HepG2 (cell line): ENCODE measurements around the gene TMEM141. TPM values are rescaled to one million over a fixed set of nuclear protein-coding genes. Genes with fewer than 3 reads are reported as not detected.
A peak's percentile ranks its signal among the peaks of the same experiment; 100 is the strongest.

Experiments
- ARNT2 ChIP-seq: sonication (generic); formaldehyde crosslinking; IDR thresholded peaks from 2 replicates; pipeline ENCODE4 v1.8.0; 2022; ENCODE audit warnings: mild to moderate bottlenecking, low read depth, missing genetic modification reagents, moderate library complexity
- CBX2 ChIP-seq, 2 experiments: fragments of 200-600 bp in 1 of 2; sonication (generic); formaldehyde crosslinking in 1 of 2; IDR thresholded peaks; 2 replicates each; pipeline versions ENCODE4 v1.7.0 to v1.8.1; 2018 to 2022; ENCODE audit warnings: low read depth in 2 of 2, low read length in 1 of 2, mild to moderate bottlenecking in 1 of 2, missing genetic modification reagents in 1 of 2
- FOXA3 ChIP-seq: IDR thresholded peaks from 2 replicates; pipeline ENCODE4 v1.6.1; 2016; ENCODE audit warnings: missing genetic modification reagents, missing compliant biosample characterization
- HMGXB4 ChIP-seq, 2 experiments: sonication (generic) in 1 of 2; formaldehyde crosslinking in 1 of 2; IDR thresholded peaks; 2 replicates each; pipeline versions ENCODE4 v1.4.0 to v1.6.1; 2018 to 2020; ENCODE audit warnings: missing genetic modification reagents in 2 of 2, borderline replicate concordance in 1 of 2, low read depth in 1 of 2, mild to moderate bottlenecking in 1 of 2, missing biosample characterization in 1 of 2
- KIAA2018 ChIP-seq: sonication (generic); formaldehyde crosslinking; IDR thresholded peaks from 2 replicates; pipeline ENCODE4 v1.5.0; 2020; ENCODE audit warnings: mild to moderate bottlenecking, missing genetic modification reagents, borderline replicate concordance
- MBD4 ChIP-seq: IDR thresholded peaks from 2 replicates; pipeline ENCODE4 v1.6.1; 2012; ENCODE audit warnings: low read length, inconsistent platforms, borderline replicate concordance
- THAP11 ChIP-seq: IDR thresholded peaks from 2 replicates; pipeline ENCODE4 v1.6.1; 2016; ENCODE audit warnings: missing biosample characterization, missing genetic modification reagents
- ZBTB1 ChIP-seq: sonication (generic); formaldehyde crosslinking; IDR thresholded peaks from 2 replicates; pipeline ENCODE4 v1.4.0; 2020; ENCODE audit warnings: missing genetic modification reagents, borderline replicate concordance
- ZNF362 ChIP-seq: sonication (generic); formaldehyde crosslinking; IDR thresholded peaks from 2 replicates; pipeline ENCODE4 v1.4.0; 2020; ENCODE audit warnings: missing genetic modification reagents, mild to moderate bottlenecking, borderline replicate concordance
- ZNF414 ChIP-seq: sonication (generic); formaldehyde crosslinking; IDR thresholded peaks from 2 replicates; pipeline ENCODE4 v1.5.0; 2020; ENCODE audit warnings: missing genetic modification reagents
- ZNF432 ChIP-seq: sonication (generic); formaldehyde crosslinking; IDR thresholded peaks from 2 replicates; pipeline ENCODE4 v1.5.0; 2020; ENCODE audit warnings: missing genetic modification reagents, mild to moderate bottlenecking, borderline replicate concordance
- ZNF563 ChIP-seq: sonication (generic); formaldehyde crosslinking; IDR thresholded peaks from 2 replicates; pipeline ENCODE4 v1.8.0; 2022; ENCODE audit warnings: mild to moderate bottlenecking, moderate library complexity, missing genetic modification reagents
- ZNF615 ChIP-seq: sonication (generic); formaldehyde crosslinking; IDR thresholded peaks from 2 replicates; pipeline ENCODE4 v1.5.0; 2020; ENCODE audit warnings: mild to moderate bottlenecking, missing genetic modification reagents, borderline replicate concordance
- ZNF713 ChIP-seq: sonication (generic); formaldehyde crosslinking; IDR thresholded peaks from 2 replicates; pipeline ENCODE4 v1.4.0; 2020; ENCODE audit warnings: mild to moderate bottlenecking, missing genetic modification reagents
- polyA plus RNA-seq, 8 experiments: library from polyadenylated mRNA; depleted of rRNA in 3 of 8; stranded (reverse) in 7 of 8; unstranded in 1 of 8; fragments of >200 nt; fragmentation: Illumina TruSeq in 4 of 8; extraction: Trizol in 4 of 8; gene quantifications; 2 replicates each; pipeline versions ENCODE4 v1.2.1 to v1.2.3, GENCODE V29; 2011 to 2016; ENCODE audit warnings: low read depth in 4 of 8, missing spikeins in 1 of 8, mixed read lengths in 1 of 8; ENCODE audit not compliant: insufficient read depth in 1 of 8
- total RNA-seq, 5 experiments: library from RNA; depleted of rRNA; stranded (reverse); fragments of >200 nt; fragmentation: Illumina TruSeq; extraction: Trizol; gene quantifications; 2 replicates each; pipeline ENCODE4 v1.2.3, GENCODE V29; 2016; ENCODE audit warnings: low read depth in 1 of 5

TMEM141 gene
- total and polyA plus RNA-seq, 2 of the 13 experiments (the other 11 are each of a cell fraction or from before 2014, with no cell fraction given): 81.0 to 202 TPM

- no peak for TF ChIP-seq KIAA2018 (CRISPR knock-in tag)
- no peak for TF ChIP-seq FOXA3 (CRISPR knock-in tag)
- TF ChIP-seq THAP11 (CRISPR knock-in tag): no peak
- TF ChIP-seq ZNF432 (CRISPR knock-in tag): no peak
- TF ChIP-seq ZNF713 (CRISPR knock-in tag): no peak
- TF ChIP-seq ZNF414 (CRISPR knock-in tag): no peak
- TF ChIP-seq ZNF615 (CRISPR knock-in tag): no peak
- TF ChIP-seq ZNF362 (CRISPR knock-in tag): no peak
- no peak; the same call in 1 of the 2 replicates for TF ChIP-seq ZNF563 (CRISPR knock-in tag)
- no peak for TF ChIP-seq HMGXB4 (CRISPR knock-in tag; IDR thresholded peaks at IDR 0.05; ENCODE audit: borderline replicate concordance in 1 of 2, low read depth in 1 of 2)
- peak; percentile 24; the same call in 1 of the 2 replicates for TF ChIP-seq ARNT2 (CRISPR knock-in tag)
- no peak for TF ChIP-seq MBD4
- TF ChIP-seq CBX2 (IDR thresholded peaks at IDR 0.05; ENCODE audit: low read depth, low read length): no peak
- TF ChIP-seq CBX2 (CRISPR knock-in tag; IDR thresholded peaks at IDR 0.05; ENCODE audit: low read depth): no peak
- TF ChIP-seq ZBTB1 (CRISPR knock-in tag): no peak
Measured at GRCh38 chr9:136798708-136799078, 7.5 kb downstream of the TMEM141 start (continued).
